WI38 (cell line): ENCODE results near the gene QSOX2.

Experiments
- H3K4me3 ChIP-seq: 2 replicates; pipeline ENCODE4 v1.5.1; 2011; ENCODE audit warnings: low read depth, mild to moderate bottlenecking, control low read depth, low read length
- CTCF ChIP-seq: IDR thresholded peaks from 2 replicates; pipeline ENCODE4 v1.5.1; 2012; ENCODE audit warnings: low read depth, mild to moderate bottlenecking, control low read depth, low read length

Gene QSOX2

DNA sequence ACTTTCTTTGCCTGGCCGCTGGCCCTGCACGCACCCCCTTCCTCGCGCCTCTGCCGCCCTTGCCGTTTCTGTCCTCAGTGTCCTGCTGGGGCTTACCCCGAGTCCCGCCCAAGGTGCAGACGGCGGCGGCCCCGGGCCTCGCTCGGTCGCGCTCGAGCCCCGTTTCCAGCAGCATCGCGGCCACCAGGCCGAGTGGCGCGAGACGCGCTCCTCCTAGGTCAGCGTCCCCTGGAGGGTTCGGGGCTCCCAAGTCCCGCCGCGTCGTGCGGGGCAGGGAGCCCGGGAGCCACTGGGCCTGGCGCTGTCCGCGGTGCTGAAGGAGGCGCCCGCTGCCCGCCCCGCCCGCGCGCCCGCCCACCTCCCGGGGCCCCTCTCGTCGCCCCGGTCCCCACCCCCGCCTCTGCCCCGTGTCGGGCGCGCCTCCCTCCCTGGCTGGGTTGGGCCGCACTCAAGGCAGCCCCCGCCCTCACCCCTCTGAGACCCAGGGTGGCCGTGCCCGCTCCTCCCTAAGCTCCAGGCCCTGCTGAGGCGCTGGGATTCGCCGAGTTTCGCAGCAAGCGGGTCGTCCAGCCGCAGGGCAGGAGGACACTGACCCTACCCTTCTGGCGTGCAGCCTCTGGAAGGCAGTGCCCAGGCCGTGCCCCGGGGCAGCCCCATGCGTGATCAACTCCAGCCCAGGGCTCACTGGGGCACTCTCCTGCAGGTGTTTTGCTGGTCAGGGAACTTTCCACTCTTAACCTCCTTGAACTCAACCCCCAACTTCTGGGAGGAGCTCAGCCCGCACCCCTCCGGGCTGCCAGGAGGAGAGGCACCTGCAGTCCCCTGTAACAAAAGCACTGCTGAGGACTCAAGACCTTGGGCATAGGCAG, 40.5 kb downstream of the QSOX2 start, which contains the start of gene LHX3:
Gene LHX3 (minus strand): TSS at position 291 of the 869 bp plus-strand sequence. CDS start 116 bp downstream, at position 175.
- no peak within 1 kb of the TSS for H3K4me3 ChIP-seq
- TF ChIP-seq CTCF = no peak

GRCh38 chr9:136204145-136204805, 41.3 kb downstream of the QSOX2 start:
- no peak for TF ChIP-seq CTCF

DNA sequence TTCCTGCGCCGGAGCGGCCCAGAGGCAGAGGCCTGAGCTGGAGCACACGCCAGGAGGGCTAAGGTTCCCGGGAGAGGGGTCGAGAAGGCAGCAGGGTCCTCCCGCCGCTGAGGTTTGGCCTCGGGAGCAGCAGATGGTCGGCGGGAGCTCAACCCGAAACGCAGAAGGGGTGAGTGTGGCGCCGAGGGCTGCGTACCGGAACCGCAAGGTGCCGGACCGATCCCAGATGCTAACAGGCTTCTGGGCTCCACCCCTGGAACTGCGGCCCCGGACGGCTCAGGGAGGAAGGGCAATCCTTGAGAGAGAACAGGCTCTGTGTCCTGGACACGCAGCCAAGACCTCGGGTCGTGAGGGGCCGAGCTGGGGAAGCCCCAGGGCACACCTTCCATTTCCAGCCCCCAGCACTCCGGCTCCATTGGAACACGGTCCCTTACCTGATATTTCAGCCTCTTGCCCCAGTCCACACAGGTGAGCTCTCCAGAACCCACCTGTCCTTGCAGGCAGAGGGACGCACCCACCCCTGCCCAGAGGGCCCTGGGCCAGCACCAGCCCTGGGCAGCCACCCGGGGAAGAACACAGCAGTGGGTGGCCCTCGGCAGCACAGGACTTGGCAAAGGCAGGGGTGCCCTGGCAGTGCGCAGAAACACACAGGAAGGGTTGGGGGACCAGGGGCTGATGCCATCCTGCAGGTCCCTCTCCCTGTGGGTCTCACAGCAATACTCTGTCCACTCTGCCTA, 42.0 kb downstream of the QSOX2 start:
- no peak for TF ChIP-seq CTCF
- no peak overlapping the region for H3K4me3 ChIP-seq

More at GRCh38 chr9:136204145-136204805, 41.3 kb downstream of the QSOX2 start:
- no peak overlapping the region for H3K4me3 ChIP-seq

- TF ChIP-seq CTCF = no peak
- no peak overlapping the region for H3K4me3 ChIP-seq
Observed at GRCh38 chr9:136202454-136203407, 42.9 kb downstream of the QSOX2 start.

DNA sequence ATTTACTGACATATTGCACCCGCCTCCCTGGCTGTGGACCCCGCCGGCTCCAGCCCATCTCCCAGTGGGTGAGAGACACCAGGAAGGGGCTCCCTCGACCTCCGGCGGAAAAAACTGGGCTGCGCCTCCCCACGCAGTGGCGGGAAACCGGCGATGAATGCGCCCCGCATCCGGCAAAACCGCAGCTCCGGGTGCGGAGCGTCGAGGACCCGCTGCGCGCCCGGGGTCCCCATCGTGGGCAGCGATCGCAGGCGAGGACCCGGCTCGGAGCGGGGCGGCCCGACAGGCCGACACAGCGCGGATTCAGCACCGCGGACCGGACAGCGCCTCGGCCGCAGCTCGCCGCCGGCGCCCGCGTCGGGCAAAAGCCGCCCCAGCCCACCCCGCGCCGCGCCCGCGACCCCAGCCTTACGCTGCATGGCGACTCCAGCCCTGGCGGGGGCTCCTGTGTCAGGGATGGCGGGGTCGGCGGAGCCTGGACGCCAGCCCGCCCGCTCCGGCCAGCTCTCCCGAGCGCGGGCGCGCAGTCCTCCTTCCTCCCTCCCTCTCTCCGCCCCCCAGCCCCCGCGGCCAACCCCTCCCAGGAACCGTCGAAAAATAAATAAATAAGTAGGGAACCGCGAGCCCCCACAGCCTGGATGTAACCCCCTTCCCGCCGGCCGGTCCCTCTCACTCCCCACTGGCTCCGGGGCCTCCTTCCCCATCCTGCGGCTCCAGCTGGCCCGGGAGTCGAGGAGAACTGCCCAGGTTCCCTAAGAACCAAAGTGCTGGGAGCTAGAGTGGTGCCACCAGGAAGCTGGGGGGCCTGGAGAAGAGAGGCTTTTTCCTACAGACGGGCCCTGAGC, 43.8 kb downstream of the QSOX2 start:
- no peak for TF ChIP-seq CTCF
- no peak overlapping the region for H3K4me3 ChIP-seq

GRCh38 chr9:136201174-136201573, 44.4 kb downstream of the QSOX2 start:
- H3K4me3 ChIP-seq = no peak overlapping the region
- TF ChIP-seq CTCF = no peak
